CD14-positive monocyte (primary cell): ENCODE results near the gene TBC1D30. TPM values are rescaled to one million over a fixed set of nuclear protein-coding genes. Genes with fewer than 3 reads are reported as not detected.

Experiments used
- DNase-seq, 3 donors: peaks; one replicate each; pipeline ENCODE4 v3.0.0-alpha.2; 2011 to 2022
- H2AFZ ChIP-seq: 2 replicates; pipeline ENCODE4 v1.6.0; 2012; ENCODE audit warnings: mild to moderate bottlenecking, low read depth, low read length, inconsistent platforms; ENCODE audit not compliant: insufficient read depth, poor library complexity, severe bottlenecking
- H3K27ac ChIP-seq, 2 donors: 1 replicate in 1 of 2; 2 replicates in 1 of 2; pipeline ENCODE4 v1.5.1; 2012 to 2013; ENCODE audit warnings: low read length in 2 of 2, control low read depth in 1 of 2, inconsistent platforms in 1 of 2, low read depth in 1 of 2, mild to moderate bottlenecking in 1 of 2
- H3K27me3 ChIP-seq, 2 donors: one replicate each; pipeline versions ENCODE4 v1.6.0 to v1.6.1; 2011 to 2013; ENCODE audit warnings: low read length in 2 of 2; ENCODE audit not compliant: control insufficient read depth in 2 of 2, insufficient read depth in 2 of 2
- H3K36me3 ChIP-seq, 2 donors: replicated peaks in 1 of 2; 1 replicate in 1 of 2; 2 replicates in 1 of 2; pipeline versions ENCODE4 v1.5.1 to v1.6.1; 2012 to 2013; ENCODE audit warnings: low read length in 2 of 2, control low read depth in 1 of 2, inconsistent platforms in 1 of 2, mild to moderate bottlenecking in 1 of 2; ENCODE audit not compliant: insufficient read depth in 2 of 2, control insufficient read depth in 1 of 2
- H3K4me1 ChIP-seq, 2 donors: 1 replicate in 1 of 2; 2 replicates in 1 of 2; pipeline versions ENCODE4 v1.5.1 to v1.6.1; 2012 to 2013; ENCODE audit warnings: low read length in 2 of 2, control low read depth in 1 of 2, inconsistent platforms in 1 of 2, mild to moderate bottlenecking in 1 of 2, moderate library complexity in 1 of 2; ENCODE audit not compliant: insufficient read depth in 2 of 2, control insufficient read depth in 1 of 2
- H3K4me2 ChIP-seq: replicated peaks from 2 replicates; pipeline ENCODE3; 2012; ENCODE audit warnings: low read length, moderate library complexity, mild to moderate bottlenecking; ENCODE audit not compliant: poor library complexity, severe bottlenecking; ENCODE audit errors: extremely low read depth
- H3K4me3 ChIP-seq, 3 experiments: fragments of 200-600 bp in 1 of 3; sonication (generic) in 1 of 3; replicated peaks in 1 of 3; 1 replicate in 2 of 3; 2 replicates in 1 of 3; pipeline ENCODE4 v1.5.1; 2011 to 2013; ENCODE audit warnings: low read length in 3 of 3, mild to moderate bottlenecking in 3 of 3, control low read depth in 2 of 3, low read depth in 2 of 3, inconsistent platforms in 1 of 3, moderate library complexity in 1 of 3
- H3K79me2 ChIP-seq: 2 replicates; pipeline ENCODE4 v1.6.0; 2012; ENCODE audit warnings: mild to moderate bottlenecking, control low read depth, inconsistent platforms, low read length, moderate library complexity; ENCODE audit not compliant: insufficient read depth
- H3K9ac ChIP-seq: 2 replicates; pipeline ENCODE4 v1.6.0; 2017; ENCODE audit warnings: low read length, mild to moderate bottlenecking; ENCODE audit not compliant: insufficient read depth, poor library complexity, severe bottlenecking
- H3K9me3 ChIP-seq, 2 donors: replicated peaks in 1 of 2; 1 replicate in 1 of 2; 2 replicates in 1 of 2; pipeline versions ENCODE4 v1.5.1 to v1.6.1; 2012 to 2013; ENCODE audit warnings: low read length in 2 of 2, control low read depth in 1 of 2; ENCODE audit not compliant: control insufficient read depth in 1 of 2, insufficient read depth in 1 of 2
- H4K20me1 ChIP-seq: 2 replicates; pipeline ENCODE4 v1.6.0; 2012; ENCODE audit warnings: mild to moderate bottlenecking, low read length, control low read depth, moderate library complexity; ENCODE audit not compliant: insufficient read depth
- H3K27ac Mint-ChIP-seq, 7 donors: one replicate each; pipeline ENCODE4 v1.8.0; 2020; ENCODE audit warnings: mild to moderate bottlenecking in 7 of 7, mixed read lengths in 7 of 7, moderate library complexity in 6 of 7, inconsistent platforms in 2 of 7
- H3K27me3 Mint-ChIP-seq, 3 donors: one replicate each; pipeline ENCODE4 v1.8.0; 2021 to 2022; ENCODE audit warnings: low read depth in 3 of 3, mild to moderate bottlenecking in 3 of 3, mixed read lengths in 3 of 3, moderate library complexity in 3 of 3, inconsistent platforms in 1 of 3
- H3K36me3 Mint-ChIP-seq, 2 donors: one replicate each; pipeline ENCODE4 v1.8.0; 2020; ENCODE audit warnings: mixed read lengths in 2 of 2, inconsistent platforms in 1 of 2, mild to moderate bottlenecking in 1 of 2
- H3K4me1 Mint-ChIP-seq: one replicate; pipeline ENCODE4 v1.8.0; 2020; ENCODE audit warnings: mild to moderate bottlenecking, mixed read lengths
- H3K4me3 Mint-ChIP-seq, 2 donors: one replicate each; pipeline ENCODE4 v1.8.0; 2020; ENCODE audit warnings: mild to moderate bottlenecking in 2 of 2, mixed read lengths in 2 of 2, moderate library complexity in 1 of 2
- H3K9me3 Mint-ChIP-seq, 7 donors: one replicate each; pipeline ENCODE4 v1.8.0; 2020 to 2022; ENCODE audit warnings: mixed read lengths in 7 of 7, mild to moderate bottlenecking in 6 of 7, moderate library complexity in 6 of 7, inconsistent platforms in 2 of 7
- CTCF ChIP-seq: fragments of 200-600 bp; IDR thresholded peaks from one replicate; pipeline ENCODE4 v1.8.0; 2022; ENCODE audit warnings: antibody characterized with exemption, mild to moderate bottlenecking
- WGBS: methylation state at CpG from one replicate; pipeline ENCODE4 v1.1.5; 2013; ENCODE audit warnings: missing lambda C conversion rate; ENCODE audit not compliant: insufficient coverage; 5-methylcytosine and 5-hydroxymethylcytosine counted together
- intact Hi-C, 2 donors: fragments of 100-400 bp; cut with micrococcal nuclease; formaldehyde crosslinking; loops; one replicate each; pipeline versions ENCODE4 v1.15.0 to v1.15.1; 2023
- polyA plus RNA-seq, 3 donors: library from polyadenylated mRNA; depleted of rRNA in 1 of 3; unstranded in 2 of 3; stranded (reverse) in 1 of 3; fragments of 300-500 nt in 2 of 3; fragments of >200 nt in 1 of 3; fragmentation: Illumina TruSeq in 2 of 3; gene quantifications; 1 replicate in 2 of 3; 2 replicates in 1 of 3; pipeline ENCODE4 v1.2.3, GENCODE V29; 2012 to 2021

The TBC1D30 gene
- polyA plus RNA-seq, 3 donors = 1.1 to 2.8 (median 2.7) TPM

GRCh38 chr12:64794305-64794704 lies 30.1 kb upstream of the TBC1D30 start:
- 83% methylated on average over 2 of the region's 3 CpGs for WGBS
- Mint-ChIP-seq H3K4me1 (peaks cover 7% of the 10 kb centered on the region), H3K27me3 (peaks cover 2 to 8% (median 5%) of the 10 kb centered on the region in 3 donors), H3K27ac (no peak overlapping the region), H3K4me3 (no peak overlapping the region), H3K36me3 (no peaks in the 10 kb centered on the region), H3K9me3 (no peaks in the 10 kb centered on the region)
- DNase-seq = no peak
- H3K4me3 ChIP-seq = no peak overlapping the region
- peaks cover 0 to 5% of the 10 kb centered on the region in 2 donors for H3K4me1 ChIP-seq
- H3K27me3 ChIP-seq = no peaks in the 10 kb centered on the region
- H3K79me2 ChIP-seq = no peaks in the 10 kb centered on the region
- no peaks in the 10 kb centered on the region for H4K20me1 ChIP-seq
- no peak overlapping the region for H3K4me2 ChIP-seq
- H3K9me3 ChIP-seq = no peaks in the 10 kb centered on the region
- no peak overlapping the region for H3K9ac ChIP-seq
- TF ChIP-seq CTCF = no peak
- intact Hi-C loops = no loop called here
- H3K27ac ChIP-seq = no peak overlapping the region
- H2AFZ ChIP-seq = no peak overlapping the region
- H3K36me3 ChIP-seq = no peaks in the 10 kb centered on the region

GRCh38 chr12:64796205-64796845 lies 28.1 kb upstream of the TBC1D30 start:
- Histone ChIP-seq H3K9ac (no peak overlapping the region), H4K20me1 (no peaks in the 10 kb centered on the region), H3K4me2 (no peak overlapping the region), H3K27me3 (no peaks in the 10 kb centered on the region), H3K4me1 (peaks cover 14 to 20% of the 10 kb centered on the region in 2 donors), H3K79me2 (no peaks in the 10 kb centered on the region), H2AFZ (no peak overlapping the region), H3K4me3 (no peak overlapping the region), H3K9me3 (no peaks in the 10 kb centered on the region), H3K27ac (no peak overlapping the region), H3K36me3 (no peaks in the 10 kb centered on the region)
- peak; percentile 94 for TF ChIP-seq CTCF
- intact Hi-C loops = no loop called here
- DNase-seq = peak; percentile 81 to 89 (median 87)
- Mint-ChIP-seq H3K27me3 (peaks cover 2 to 8% (median 7%) of the 10 kb centered on the region in 3 donors), H3K27ac (no peak overlapping the region), H3K4me3 (no peak overlapping the region), H3K36me3 (no peaks in the 10 kb centered on the region), H3K9me3 (peaks cover 0 to 2% (median 0%) of the 10 kb centered on the region in 7 donors), H3K4me1 (peaks cover 22% of the 10 kb centered on the region)
- WGBS = no CpG with 5 or more reads among the region's 5 CpGs
